Esophagus muscularis mucosa (tissue), 3 donors: ENCODE results near the gene NRP1.

ENCODE experiments used
- POLR2A ChIP-seq: fragments of 450-650 bp; IDR thresholded peaks from one replicate; pipeline ENCODE4 v1.6.1; 2017; ENCODE audit warnings: antibody characterized with exemption, moderate library complexity, mild to moderate bottlenecking, low read depth
- POLR2AphosphoS5 ChIP-seq, 2 donors: sonication (generic); formaldehyde crosslinking; IDR thresholded peaks; one replicate each; pipeline ENCODE4 v1.6.1; 2017; ENCODE audit warnings: antibody characterized with exemption in 2 of 2
- TF ChIP-seq, protein P1 (sequence below), 3 experiments: fragments of 200-600 bp in 2 of 3; fragments of 450-650 bp in 1 of 3; sonication (generic) in 2 of 3; IDR thresholded peaks; one replicate each; pipeline ENCODE4 v1.5.1; 2017 to 2019; ENCODE audit warnings: antibody characterized with exemption in 3 of 3, mild to moderate bottlenecking in 2 of 3, moderate library complexity in 1 of 3

DNA sequence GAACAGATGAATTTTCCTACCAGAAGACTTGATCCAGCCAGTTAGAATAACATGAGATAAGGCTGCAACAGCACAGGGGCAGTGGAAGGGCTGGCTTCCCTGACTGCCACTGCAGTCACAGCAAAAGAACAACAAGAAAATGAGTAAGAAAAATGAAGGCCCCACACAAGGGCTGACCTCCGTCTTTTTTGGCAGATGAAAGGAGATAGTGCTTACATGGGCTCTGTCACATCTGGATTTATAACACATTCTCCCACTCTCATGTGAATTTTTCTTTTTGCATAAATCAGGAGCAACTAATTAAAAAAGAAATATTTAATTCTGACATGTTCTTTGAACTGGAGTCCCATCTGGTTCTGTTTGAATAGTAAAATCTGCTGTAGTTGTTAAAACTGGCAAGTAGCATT is 99.6 kb downstream of the NRP1 start:
- TF ChIP-seq, protein P1, sequence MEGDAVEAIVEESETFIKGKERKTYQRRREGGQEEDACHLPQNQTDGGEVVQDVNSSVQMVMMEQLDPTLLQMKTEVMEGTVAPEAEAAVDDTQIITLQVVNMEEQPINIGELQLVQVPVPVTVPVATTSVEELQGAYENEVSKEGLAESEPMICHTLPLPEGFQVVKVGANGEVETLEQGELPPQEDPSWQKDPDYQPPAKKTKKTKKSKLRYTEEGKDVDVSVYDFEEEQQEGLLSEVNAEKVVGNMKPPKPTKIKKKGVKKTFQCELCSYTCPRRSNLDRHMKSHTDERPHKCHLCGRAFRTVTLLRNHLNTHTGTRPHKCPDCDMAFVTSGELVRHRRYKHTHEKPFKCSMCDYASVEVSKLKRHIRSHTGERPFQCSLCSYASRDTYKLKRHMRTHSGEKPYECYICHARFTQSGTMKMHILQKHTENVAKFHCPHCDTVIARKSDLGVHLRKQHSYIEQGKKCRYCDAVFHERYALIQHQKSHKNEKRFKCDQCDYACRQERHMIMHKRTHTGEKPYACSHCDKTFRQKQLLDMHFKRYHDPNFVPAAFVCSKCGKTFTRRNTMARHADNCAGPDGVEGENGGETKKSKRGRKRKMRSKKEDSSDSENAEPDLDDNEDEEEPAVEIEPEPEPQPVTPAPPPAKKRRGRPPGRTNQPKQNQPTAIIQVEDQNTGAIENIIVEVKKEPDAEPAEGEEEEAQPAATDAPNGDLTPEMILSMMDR (IDR thresholded peaks at IDR 0.05): no peak
- TF ChIP-seq POLR2A: no peak
- TF ChIP-seq POLR2AphosphoS5 (IDR thresholded peaks at IDR 0.05): no peak
